Glutamatergic neuron (in vitro differentiated cells): ENCODE results near the gene SECTM1. TPM values are rescaled to one million over a fixed set of nuclear protein-coding genes. Genes with fewer than 3 reads are reported as not detected.

ENCODE experiments used
- DNase-seq: peaks from one replicate; pipeline ENCODE4 v3.0.0; 2022
- H3K27ac Mint-ChIP-seq: one replicate; pipeline ENCODE4 v1.8.0; 2020; ENCODE audit warnings: mild to moderate bottlenecking, mixed read lengths, inconsistent platforms; ENCODE audit not compliant: unreplicated experiment
- H3K27me3 Mint-ChIP-seq: one replicate; pipeline ENCODE4 v1.8.0; 2020; ENCODE audit warnings: mild to moderate bottlenecking, moderate library complexity, mixed read lengths, inconsistent platforms; ENCODE audit not compliant: unreplicated experiment
- H3K36me3 Mint-ChIP-seq: one replicate; pipeline ENCODE4 v1.8.0; 2020; ENCODE audit warnings: mild to moderate bottlenecking, mixed read lengths, inconsistent platforms; ENCODE audit not compliant: unreplicated experiment
- H3K4me1 Mint-ChIP-seq: one replicate; pipeline ENCODE4 v1.8.0; 2020; ENCODE audit warnings: mild to moderate bottlenecking, low read depth, mixed read lengths, inconsistent platforms; ENCODE audit not compliant: unreplicated experiment
- H3K4me3 Mint-ChIP-seq: one replicate; pipeline ENCODE4 v1.8.0; 2020; ENCODE audit warnings: mild to moderate bottlenecking, mixed read lengths, inconsistent platforms; ENCODE audit not compliant: unreplicated experiment
- H3K9me3 Mint-ChIP-seq: one replicate; pipeline ENCODE4 v1.8.0; 2020; ENCODE audit warnings: mild to moderate bottlenecking, moderate library complexity, mixed read lengths, inconsistent platforms; ENCODE audit not compliant: unreplicated experiment
- CTCF ChIP-seq: fragments of 200-600 bp; sonication (generic); IDR thresholded peaks from one replicate; pipeline ENCODE4 v1.5.0; 2021; ENCODE audit not compliant: partially characterized antibody, unreplicated experiment
- total RNA-seq: library from RNA; stranded (reverse); fragmentation: NEBNext Ultra II Directional; extraction: Animal tissue kit (Norgen Biotek cat#: 25700); gene quantifications from one replicate; pipeline ENCODE4 v1.2.1, GENCODE V29; 2021; ENCODE audit not compliant: unreplicated experiment

Gene SECTM1
- total RNA-seq, 1 donor from 2014 or later = 0.29 TPM

- Mint-ChIP-seq H3K9me3 (no peaks in the 10 kb centered on the region), H3K27me3 (peaks cover 6% of the 10 kb centered on the region), H3K27ac (no peak overlapping the region), H3K4me3 (no peak overlapping the region), H3K36me3 (no peaks in the 10 kb centered on the region), H3K4me1 (peaks cover 2% of the 10 kb centered on the region)
- TF ChIP-seq CTCF = no peak
- DNase-seq = no peak
These were observed 23.3 kb upstream of the SECTM1 start for GRCh38 chr17:82356845-82357355.

- no peaks in the 10 kb centered on the region for H3K9me3 Mint-ChIP-seq
- DNase-seq = no peak
- no peak overlapping the region for H3K4me3 Mint-ChIP-seq
- peaks cover 6% of the 10 kb centered on the region for H3K27me3 Mint-ChIP-seq
- H3K4me1 Mint-ChIP-seq = peaks cover 2% of the 10 kb centered on the region
- H3K36me3 Mint-ChIP-seq = no peaks in the 10 kb centered on the region
- TF ChIP-seq CTCF = no peak
- no peak overlapping the region for H3K27ac Mint-ChIP-seq
These were observed 22.3 kb upstream of the SECTM1 start for GRCh38 chr17:82355770-82356427.

- Mint-ChIP-seq H3K27me3 (peaks cover 6% of the 10 kb centered on the region), H3K9me3 (no peaks in the 10 kb centered on the region), H3K27ac (no peak overlapping the region), H3K4me3 (no peak overlapping the region), H3K36me3 (no peaks in the 10 kb centered on the region), H3K4me1 (peaks cover 2% of the 10 kb centered on the region)
- no peak for TF ChIP-seq CTCF
- no peak for DNase-seq
These were observed 21.3 kb upstream of the SECTM1 start for GRCh38 chr17:82354804-82355308.

- TF ChIP-seq CTCF = no peak
- no peaks in the 10 kb centered on the region for H3K9me3 Mint-ChIP-seq
- H3K36me3 Mint-ChIP-seq = no peaks in the 10 kb centered on the region
- no peak for DNase-seq
- peaks cover 6% of the 10 kb centered on the region for H3K27me3 Mint-ChIP-seq
- H3K4me3 Mint-ChIP-seq = no peak overlapping the region
- peaks cover 2% of the 10 kb centered on the region for H3K4me1 Mint-ChIP-seq
- no peak overlapping the region for H3K27ac Mint-ChIP-seq
These were observed 19.9 kb upstream of the SECTM1 start for GRCh38 chr17:82353484-82353883.
